ENCODE results near the gene CDKAL1. TPM values are rescaled to one million over a fixed set of nuclear protein-coding genes. Genes with fewer than 3 reads are reported as not detected.

CDKAL1 gene
- total and polyA plus RNA-seq, 2 of the 13 experiments (the other 11 are each of a cell fraction or from before 2014, with no cell fraction given) = 9.5 to 27.7 TPM

- TF ChIP-seq MNT (IDR thresholded peaks at IDR 0.05) (no peak), RFX1 (IDR thresholded peaks at IDR 0.05) (no peak), IRF2 (CRISPR knock-in tag; IDR thresholded peaks at IDR 0.05) (no peak), ZNF687 (CRISPR knock-in tag; IDR thresholded peaks at IDR 0.05) (no peak), PAWR (CRISPR knock-in tag; IDR thresholded peaks at IDR 0.05; ENCODE audit: borderline replicate concordance) (no peak), HIVEP1 (CRISPR knock-in tag; IDR thresholded peaks at IDR 0.05) (no peak), NFKBIZ (CRISPR knock-in tag; IDR thresholded peaks at IDR 0.05) (no peak), DRAP1 (CRISPR knock-in tag; IDR thresholded peaks at IDR 0.05) (no peak), BCL6 (CRISPR knock-in tag; IDR thresholded peaks at IDR 0.05) (peak; percentile 74), ZNF572 (CRISPR knock-in tag; IDR thresholded peaks at IDR 0.05) (no peak), HNF1A (IDR thresholded peaks at IDR 0.05; ENCODE audit: low read depth) (peak; percentile 80), HNF1A (CRISPR knock-in tag; IDR thresholded peaks at IDR 0.05; ENCODE audit: borderline replicate concordance) (peak; percentile 77; the same call in 1 of the 2 replicates), ZBTB46 (CRISPR knock-in tag; IDR thresholded peaks at IDR 0.05; ENCODE audit: borderline replicate concordance) (no peak), ATF6 (CRISPR knock-in tag; conservative IDR thresholded peaks at IDR 0.05) (no peak), SETDB1 (CRISPR knock-in tag; IDR thresholded peaks at IDR 0.05; ENCODE audit: borderline replicate concordance) (no peak), YEATS4 (CRISPR knock-in tag; IDR thresholded peaks at IDR 0.05; ENCODE audit: borderline replicate concordance) (no peak)
Observed at GRCh38 chr6:21045135-21045700, 511.0 kb downstream of the CDKAL1 start (continued).
